Thyroid gland (tissue), 4 donors: ENCODE results near the gene JAG1. TPM values are rescaled to one million over a fixed set of nuclear protein-coding genes. Genes with fewer than 3 reads are reported as not detected.

ENCODE experiments used
- DNase-seq, 2 donors: peaks; one replicate each; pipeline ENCODE4 v3.0.0-alpha.2; 2019
- H3K27ac ChIP-seq, 3 donors: fragments of 200-600 bp; sonication (generic); 1 replicate in 2 of 3; 2 replicates in 1 of 3; pipeline ENCODE4 v1.5.1; 2016 to 2019; ENCODE audit warnings: mild to moderate bottlenecking in 1 of 3, moderate library complexity in 1 of 3
- H3K27me3 ChIP-seq: fragments of 200-600 bp; sonication (generic); one replicate; pipeline ENCODE4 v1.5.1; 2019
- H3K36me3 ChIP-seq, 2 donors: fragments of 200-600 bp; sonication (generic); one replicate each; pipeline ENCODE4 v1.5.1; 2016 to 2019
- H3K4me1 ChIP-seq, 2 donors: fragments of 200-600 bp; sonication (generic); one replicate each; pipeline ENCODE4 v1.5.1; 2017 to 2019
- H3K4me3 ChIP-seq, 3 donors: fragments of 200-600 bp; sonication (generic); replicated peaks in 1 of 3; 1 replicate in 2 of 3; 2 replicates in 1 of 3; pipeline ENCODE4 v1.5.1; 2016; ENCODE audit warnings: mild to moderate bottlenecking in 1 of 3
- H3K9me3 ChIP-seq: fragments of 200-600 bp; sonication (generic); one replicate; pipeline ENCODE4 v1.5.1; 2017
- POLR2A ChIP-seq, 2 donors: fragments of 450-650 bp; IDR thresholded peaks; one replicate each; pipeline ENCODE4 v1.6.1; 2017; ENCODE audit warnings: antibody characterized with exemption in 2 of 2, mild to moderate bottlenecking in 2 of 2, moderate library complexity in 1 of 2
- WGBS, 2 donors: methylation state at CpG; one replicate each; pipeline ENCODE4 v1.1.5; 2017; 5-methylcytosine and 5-hydroxymethylcytosine counted together
- intact Hi-C: fragments of 100-400 bp; cut with DNase I; formaldehyde crosslinking; loops from one replicate; pipeline ENCODE4 v1.15.1; 2023
- total RNA-seq, 4 donors: library from RNA; depleted of rRNA; stranded (reverse); fragments of >200 nt; gene quantifications; one replicate each; pipeline ENCODE4 v1.2.3, GENCODE V29; 2016
- TF ChIP-seq, protein P1 (sequence below), 6 experiments: fragments of 200-600 bp in 3 of 6; fragments of 450-650 bp in 3 of 6; sonication (generic) in 3 of 6; IDR thresholded peaks; one replicate each; pipeline ENCODE4 v1.5.1; 2016 to 2019; ENCODE audit warnings: antibody characterized with exemption in 6 of 6, mild to moderate bottlenecking in 2 of 6, inconsistent platforms in 1 of 6, moderate library complexity in 1 of 6

JAG1 gene
- total RNA-seq, 4 donors from 2014 or later, result 41.2 to 67.9 (median 46.2) TPM

- Histone ChIP-seq H3K4me3 (no peak overlapping the region), H3K36me3 (no peaks in the 10 kb centered on the region), H3K4me1 (no peaks in the 10 kb centered on the region), H3K27ac (no peak overlapping the region), H3K27me3 (no peaks in the 10 kb centered on the region), H3K9me3 (no peaks in the 10 kb centered on the region)
- intact Hi-C loops, result no loop called here
- WGBS, 2 donors, result 80 to 81% methylated on average over 7 of the region's 7 CpGs
- no peak for TF ChIP-seq POLR2A (IDR thresholded peaks at IDR 0.05)
- TF ChIP-seq, protein P1, sequence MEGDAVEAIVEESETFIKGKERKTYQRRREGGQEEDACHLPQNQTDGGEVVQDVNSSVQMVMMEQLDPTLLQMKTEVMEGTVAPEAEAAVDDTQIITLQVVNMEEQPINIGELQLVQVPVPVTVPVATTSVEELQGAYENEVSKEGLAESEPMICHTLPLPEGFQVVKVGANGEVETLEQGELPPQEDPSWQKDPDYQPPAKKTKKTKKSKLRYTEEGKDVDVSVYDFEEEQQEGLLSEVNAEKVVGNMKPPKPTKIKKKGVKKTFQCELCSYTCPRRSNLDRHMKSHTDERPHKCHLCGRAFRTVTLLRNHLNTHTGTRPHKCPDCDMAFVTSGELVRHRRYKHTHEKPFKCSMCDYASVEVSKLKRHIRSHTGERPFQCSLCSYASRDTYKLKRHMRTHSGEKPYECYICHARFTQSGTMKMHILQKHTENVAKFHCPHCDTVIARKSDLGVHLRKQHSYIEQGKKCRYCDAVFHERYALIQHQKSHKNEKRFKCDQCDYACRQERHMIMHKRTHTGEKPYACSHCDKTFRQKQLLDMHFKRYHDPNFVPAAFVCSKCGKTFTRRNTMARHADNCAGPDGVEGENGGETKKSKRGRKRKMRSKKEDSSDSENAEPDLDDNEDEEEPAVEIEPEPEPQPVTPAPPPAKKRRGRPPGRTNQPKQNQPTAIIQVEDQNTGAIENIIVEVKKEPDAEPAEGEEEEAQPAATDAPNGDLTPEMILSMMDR (IDR thresholded peaks at IDR 0.05), result no peak
- DNase-seq, result no peak
Measured at GRCh38 chr20:10708351-10709185, 34.8 kb upstream of the JAG1 start.

- WGBS, 2 donors, result 88 to 94% methylated on average over 1 of the region's 1 CpG
- intact Hi-C loops, result no loop called here
- Histone ChIP-seq H3K27me3 (no peaks in the 10 kb centered on the region), H3K4me3 (no peak overlapping the region), H3K27ac (no peak overlapping the region), H3K4me1 (no peaks in the 10 kb centered on the region), H3K9me3 (no peaks in the 10 kb centered on the region), H3K36me3 (no peaks in the 10 kb centered on the region)
- TF ChIP-seq POLR2A (IDR thresholded peaks at IDR 0.05), result no peak
- TF ChIP-seq, protein P1 (IDR thresholded peaks at IDR 0.05), result no peak
- no peak for DNase-seq
Measured at GRCh38 chr20:10707791-10708190, 34.0 kb upstream of the JAG1 start.

DNA sequence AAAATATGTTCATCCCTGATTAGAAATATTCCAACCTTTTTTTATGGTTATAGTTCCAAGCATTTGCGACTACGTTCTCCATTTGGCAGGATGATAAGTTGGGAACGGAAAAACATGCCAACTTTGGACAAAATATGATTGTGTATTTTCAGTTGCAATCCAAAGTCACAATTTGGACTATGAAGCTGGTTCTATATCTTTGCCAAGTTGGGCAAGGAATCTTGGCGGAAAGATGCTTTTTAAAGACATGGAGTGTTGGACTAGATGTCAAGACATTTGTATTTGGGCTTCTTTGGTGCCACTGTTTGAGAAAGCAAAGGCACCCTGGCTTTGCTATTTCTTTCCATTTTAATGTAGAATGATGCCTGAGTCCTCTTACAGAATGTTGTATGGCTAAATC lies 33.3 kb upstream of the JAG1 start:
- WGBS, 2 donors, result 90 to 92% methylated on average over 4 of the region's 4 CpGs
- no peak overlapping the region for H3K4me3 ChIP-seq
- H3K36me3 ChIP-seq, result no peaks in the 10 kb centered on the region
- H3K9me3 ChIP-seq, result no peaks in the 10 kb centered on the region
- H3K4me1 ChIP-seq, result no peaks in the 10 kb centered on the region
- TF ChIP-seq, protein P1 (IDR thresholded peaks at IDR 0.05), result no peak
- intact Hi-C loops, result no loop called here
- no peak for DNase-seq
- H3K27ac ChIP-seq, result no peak overlapping the region
- no peaks in the 10 kb centered on the region for H3K27me3 ChIP-seq

GRCh38 chr20:10706460-10706811 lies 32.6 kb upstream of the JAG1 start:
- WGBS, 2 donors, result 95 to 96% methylated on average over 12 of the region's 12 CpGs
- intact Hi-C loops, result no loop called here
- no peak for TF ChIP-seq POLR2A (IDR thresholded peaks at IDR 0.05)
- TF ChIP-seq, protein P1 (IDR thresholded peaks at IDR 0.05), result no peak
- H3K9me3 ChIP-seq, result no peaks in the 10 kb centered on the region
- H3K4me3 ChIP-seq, result no peak overlapping the region
- H3K27me3 ChIP-seq, result no peaks in the 10 kb centered on the region
- no peaks in the 10 kb centered on the region for H3K4me1 ChIP-seq
- H3K27ac ChIP-seq, result no peak overlapping the region
- no peak for DNase-seq
- no peaks in the 10 kb centered on the region for H3K36me3 ChIP-seq

- Histone ChIP-seq H3K27me3 (no peaks in the 10 kb centered on the region), H3K27ac (no peak overlapping the region), H3K9me3 (no peaks in the 10 kb centered on the region), H3K4me3 (no peak overlapping the region), H3K4me1 (no peaks in the 10 kb centered on the region), H3K36me3 (no peaks in the 10 kb centered on the region)
- intact Hi-C loops, result no loop called here
- DNase-seq, result no peak
- WGBS, 2 donors, result 94 to 96% methylated on average over 16 of the region's 16 CpGs
- no peak for TF ChIP-seq POLR2A (IDR thresholded peaks at IDR 0.05)
- TF ChIP-seq, protein P1 (IDR thresholded peaks at IDR 0.05), result no peak
Measured at GRCh38 chr20:10705801-10706459, 32.1 kb upstream of the JAG1 start.
